LNCaP clone FGC (cell line): ENCODE measurements around the gene CNOT4.

Experiments used
- DNase-seq: peaks from one replicate; pipeline ENCODE4 v3.0.0-alpha.2; 2011; ENCODE audit warnings: low read depth
- H3K4me3 ChIP-seq: 2 replicates; pipeline ENCODE4 v1.5.1; 2011; ENCODE audit warnings: mild to moderate bottlenecking, low read depth, low read length, control low read depth
- TF ChIP-seq, protein P1 (sequence below): IDR thresholded peaks from 2 replicates; pipeline ENCODE4 v1.5.1; 2012; ENCODE audit warnings: mild to moderate bottlenecking; ENCODE audit not compliant: control insufficient read depth, insufficient read depth; ENCODE audit errors: extremely low read depth

The CNOT4 gene

DNA sequence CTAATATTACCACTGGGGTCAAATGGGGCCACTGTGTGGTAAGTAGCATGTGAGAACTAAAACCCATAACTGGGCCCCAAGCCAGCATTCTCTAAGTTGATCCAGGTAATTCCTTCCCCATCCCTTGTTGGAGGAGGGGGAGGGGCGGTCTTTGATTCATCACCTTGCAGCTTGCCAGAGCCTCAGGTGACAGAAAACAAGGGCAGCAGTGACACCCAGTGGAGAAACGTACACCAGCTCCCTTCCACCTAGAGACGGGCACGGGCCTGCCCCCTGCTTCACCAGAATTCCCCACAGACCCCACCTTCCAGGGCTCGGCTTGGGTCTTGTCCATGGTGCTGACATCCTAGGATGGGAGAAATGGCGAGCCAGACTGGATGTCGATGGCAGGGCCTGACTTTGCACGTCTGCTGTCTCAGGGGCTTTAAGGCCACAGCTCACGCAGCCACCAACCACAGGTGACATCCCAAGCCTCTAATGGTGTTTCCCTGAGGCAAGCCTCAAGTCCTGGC, 174.2 kb downstream of the CNOT4 start:
- DNase-seq: peak; percentile 76
- H3K4me3 ChIP-seq: no peak overlapping the region
- TF ChIP-seq, protein P1, sequence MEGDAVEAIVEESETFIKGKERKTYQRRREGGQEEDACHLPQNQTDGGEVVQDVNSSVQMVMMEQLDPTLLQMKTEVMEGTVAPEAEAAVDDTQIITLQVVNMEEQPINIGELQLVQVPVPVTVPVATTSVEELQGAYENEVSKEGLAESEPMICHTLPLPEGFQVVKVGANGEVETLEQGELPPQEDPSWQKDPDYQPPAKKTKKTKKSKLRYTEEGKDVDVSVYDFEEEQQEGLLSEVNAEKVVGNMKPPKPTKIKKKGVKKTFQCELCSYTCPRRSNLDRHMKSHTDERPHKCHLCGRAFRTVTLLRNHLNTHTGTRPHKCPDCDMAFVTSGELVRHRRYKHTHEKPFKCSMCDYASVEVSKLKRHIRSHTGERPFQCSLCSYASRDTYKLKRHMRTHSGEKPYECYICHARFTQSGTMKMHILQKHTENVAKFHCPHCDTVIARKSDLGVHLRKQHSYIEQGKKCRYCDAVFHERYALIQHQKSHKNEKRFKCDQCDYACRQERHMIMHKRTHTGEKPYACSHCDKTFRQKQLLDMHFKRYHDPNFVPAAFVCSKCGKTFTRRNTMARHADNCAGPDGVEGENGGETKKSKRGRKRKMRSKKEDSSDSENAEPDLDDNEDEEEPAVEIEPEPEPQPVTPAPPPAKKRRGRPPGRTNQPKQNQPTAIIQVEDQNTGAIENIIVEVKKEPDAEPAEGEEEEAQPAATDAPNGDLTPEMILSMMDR: peak; percentile 85

DNA sequence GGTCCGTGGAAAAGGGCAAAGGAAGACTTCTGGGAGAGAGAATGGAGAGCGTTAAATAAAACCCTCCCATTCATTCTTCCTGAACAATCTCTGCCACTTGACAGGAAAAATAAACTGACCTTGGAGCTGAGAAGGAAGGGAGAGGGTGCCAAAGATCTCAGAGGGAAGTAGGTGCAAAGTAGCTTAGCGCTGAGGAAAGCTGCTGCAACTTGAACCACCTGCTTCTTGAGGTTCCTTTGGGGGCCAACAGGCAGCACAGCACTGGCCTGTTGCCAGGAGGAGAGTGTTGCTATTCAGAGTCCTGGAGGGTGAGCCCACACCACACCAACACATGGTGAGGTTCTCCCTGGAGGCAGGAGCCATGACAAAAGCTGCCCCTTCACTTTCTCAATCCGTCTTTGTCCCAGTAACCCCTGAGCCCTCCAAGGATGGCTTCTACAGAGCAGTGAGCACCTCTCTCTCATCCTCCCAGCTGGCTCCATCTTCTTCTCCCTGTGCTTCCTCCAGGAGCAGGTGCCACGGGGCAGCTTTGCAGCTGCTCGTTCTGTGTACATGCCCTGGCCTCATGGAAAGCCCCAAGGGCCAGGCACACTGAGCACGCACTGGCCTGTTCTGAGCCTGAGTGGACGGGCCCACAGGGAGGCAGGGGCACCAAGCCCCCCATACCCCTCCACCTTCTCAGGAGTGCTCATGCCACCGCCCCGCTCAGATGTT, 174.9 kb downstream of the CNOT4 start:
- no peak for DNase-seq
- TF ChIP-seq, protein P1: no peak
- H3K4me3 ChIP-seq: no peak overlapping the region

DNA sequence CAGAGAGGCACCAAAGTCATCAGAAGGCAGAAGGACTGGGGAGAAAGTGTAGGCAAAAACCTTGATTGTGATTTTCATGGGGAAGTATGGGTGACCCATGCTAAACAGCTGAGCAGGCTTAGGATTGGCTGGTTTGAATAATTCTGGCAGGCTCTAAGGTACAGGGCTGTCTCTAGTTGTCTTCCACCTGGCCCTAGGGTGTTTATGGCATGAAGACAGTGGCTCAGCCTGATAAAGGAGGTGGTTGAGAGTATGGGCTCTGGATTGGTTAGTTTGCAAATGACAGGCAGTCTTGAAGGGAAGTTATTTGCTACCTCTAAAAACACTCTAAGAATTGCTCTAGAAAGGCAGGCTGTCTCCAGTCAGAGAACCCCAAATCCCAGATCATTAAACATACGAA, 176.0 kb downstream of the CNOT4 start:
- no peak overlapping the region for H3K4me3 ChIP-seq
- TF ChIP-seq, protein P1: no peak
- no peak for DNase-seq

DNA sequence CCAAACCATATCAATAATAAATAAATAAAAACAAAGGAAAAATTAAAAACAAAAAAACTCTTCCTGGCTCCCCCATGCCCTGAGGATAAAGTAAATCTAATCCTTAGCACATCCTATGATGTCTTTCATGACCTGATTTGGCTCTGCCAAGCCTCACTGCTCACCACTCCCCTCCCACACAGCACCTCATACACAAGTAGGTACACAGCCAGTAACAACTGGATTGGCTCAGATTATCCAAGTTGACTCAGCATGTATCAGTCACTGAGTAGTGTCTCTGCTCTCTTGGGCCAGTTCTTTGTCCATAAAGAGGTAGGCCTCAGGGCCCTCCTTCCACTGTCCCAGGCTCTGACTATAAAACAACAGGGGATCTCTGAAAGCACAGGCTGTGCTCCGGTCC, 176.7 kb downstream of the CNOT4 start:
- TF ChIP-seq, protein P1: no peak
- no peak overlapping the region for H3K4me3 ChIP-seq
- no peak for DNase-seq

DNA sequence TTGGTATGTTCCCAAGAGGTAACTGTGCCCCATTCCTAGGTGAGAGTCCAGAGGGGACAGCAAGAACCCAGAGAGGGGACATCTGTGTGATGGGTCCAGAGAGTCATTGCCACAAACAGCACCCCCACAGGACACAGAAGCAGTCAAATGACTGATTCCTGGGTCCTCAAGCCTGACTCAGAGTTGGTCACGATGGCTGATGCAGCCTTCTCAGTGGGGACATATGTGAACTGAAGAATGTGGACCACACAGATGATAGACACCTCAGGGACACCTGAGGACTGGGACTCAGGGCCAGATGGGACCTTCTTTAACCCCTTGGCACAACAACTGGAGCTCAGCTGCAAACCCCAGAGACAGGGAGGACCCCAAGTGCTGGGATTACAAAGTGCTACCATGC, 179.8 kb downstream of the CNOT4 start:
- no peak overlapping the region for H3K4me3 ChIP-seq
- TF ChIP-seq, protein P1: no peak

DNA sequence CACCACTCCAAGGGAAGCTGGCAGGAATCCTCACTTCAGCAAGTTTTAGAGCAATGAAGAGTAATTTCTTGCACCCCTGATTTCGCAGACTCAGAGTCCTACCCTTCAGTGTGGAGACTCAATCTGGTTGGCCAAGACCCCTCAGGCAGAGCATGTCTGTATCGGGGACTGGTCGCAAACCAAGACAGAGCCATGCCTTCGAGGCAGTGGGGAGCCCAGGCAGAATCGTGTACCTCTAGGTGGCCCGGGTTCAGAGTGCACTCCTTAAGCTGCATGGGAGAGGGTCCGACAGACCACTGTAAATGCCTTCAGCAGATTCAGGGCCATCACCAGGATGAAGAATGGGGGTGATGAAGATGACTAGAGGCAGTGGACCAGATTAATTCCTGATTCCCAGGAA, 181.4 kb downstream of the CNOT4 start:
- no peak overlapping the region for H3K4me3 ChIP-seq
- TF ChIP-seq, protein P1: no peak
- DNase-seq: no peak

More for the DNA sequence above, 179.8 kb downstream of the CNOT4 start:
- DNase-seq: no peak

DNA sequence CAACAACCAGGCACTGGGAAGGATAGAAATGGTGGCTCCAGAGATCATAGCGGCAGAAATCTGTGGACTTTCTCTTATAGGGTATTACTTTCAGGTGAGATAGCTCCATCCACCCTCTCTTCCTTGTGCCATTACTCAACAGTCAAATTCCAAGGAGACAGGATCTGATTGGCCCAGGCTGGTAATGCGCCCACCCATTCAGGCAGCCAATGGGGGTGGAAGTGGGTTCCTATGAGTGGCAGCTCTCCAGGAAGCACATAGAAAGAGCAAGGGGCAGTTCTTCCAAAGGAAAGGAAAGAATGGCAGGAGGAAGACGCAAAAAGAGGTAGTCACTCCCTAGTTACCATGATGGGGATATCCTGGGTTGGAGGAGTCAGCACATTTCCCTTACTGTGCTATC, 181.8 kb downstream of the CNOT4 start:
- TF ChIP-seq, protein P1: no peak
- H3K4me3 ChIP-seq: no peak overlapping the region
- no peak for DNase-seq
